GM18867 (cell line): ENCODE measurements around the gene TRAM2.

ENCODE experiments used
- ATAC-seq: cut with Tn5 transposase; IDR thresholded peaks from one replicate; pipeline ENCODE4 v1.9.1; 2021; ENCODE audit warnings: mild to moderate bottlenecking, moderate library complexity; ENCODE audit not compliant: unreplicated experiment

TRAM2 gene, protein sequence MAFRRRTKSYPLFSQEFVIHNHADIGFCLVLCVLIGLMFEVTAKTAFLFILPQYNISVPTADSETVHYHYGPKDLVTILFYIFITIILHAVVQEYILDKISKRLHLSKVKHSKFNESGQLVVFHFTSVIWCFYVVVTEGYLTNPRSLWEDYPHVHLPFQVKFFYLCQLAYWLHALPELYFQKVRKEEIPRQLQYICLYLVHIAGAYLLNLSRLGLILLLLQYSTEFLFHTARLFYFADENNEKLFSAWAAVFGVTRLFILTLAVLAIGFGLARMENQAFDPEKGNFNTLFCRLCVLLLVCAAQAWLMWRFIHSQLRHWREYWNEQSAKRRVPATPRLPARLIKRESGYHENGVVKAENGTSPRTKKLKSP

DNA sequence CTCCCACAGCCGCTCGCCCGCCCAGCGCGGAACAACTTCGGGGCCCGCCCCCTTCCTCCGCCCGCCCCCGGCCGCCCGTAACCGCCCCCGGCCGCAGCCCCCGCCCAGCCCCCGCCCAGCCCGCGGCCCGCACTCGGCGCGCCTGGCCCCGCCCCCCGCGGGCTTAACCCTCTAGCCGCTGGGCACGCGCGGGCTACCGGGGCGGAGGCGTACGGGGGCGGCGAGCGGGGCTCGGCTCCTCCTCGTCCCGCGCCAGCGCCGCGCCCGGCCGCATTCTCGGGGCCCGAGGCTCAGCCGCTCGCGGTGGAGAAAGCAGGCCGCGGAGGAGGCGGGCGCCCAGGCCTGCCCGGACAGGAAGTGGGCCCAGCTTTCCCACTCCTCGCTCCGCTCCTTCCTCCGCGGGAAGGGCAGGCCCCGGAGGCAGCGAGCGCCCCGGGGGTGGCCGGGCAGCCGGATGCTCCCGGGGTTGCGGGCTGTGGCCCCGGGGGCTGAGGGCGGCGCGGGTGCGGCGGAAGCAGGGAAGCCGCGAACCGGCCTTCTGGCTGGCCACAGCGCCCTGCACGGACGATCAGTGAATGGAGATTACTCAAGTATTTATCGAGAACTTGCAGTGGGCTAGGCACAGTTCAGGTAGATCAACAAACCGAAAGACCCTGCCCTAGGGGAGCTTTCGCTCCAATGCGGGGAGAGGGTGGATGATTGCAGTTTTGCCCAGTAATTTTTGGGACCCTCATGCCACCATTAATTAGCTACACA is at the start of gene TRAM2:
TSS of gene TRAM2 (minus strand) at position 39 of the 756 bp plus-strand sequence. CDS start 145 bp downstream, outside the sequence.
- peak; percentile 51 for ATAC-seq

DNA sequence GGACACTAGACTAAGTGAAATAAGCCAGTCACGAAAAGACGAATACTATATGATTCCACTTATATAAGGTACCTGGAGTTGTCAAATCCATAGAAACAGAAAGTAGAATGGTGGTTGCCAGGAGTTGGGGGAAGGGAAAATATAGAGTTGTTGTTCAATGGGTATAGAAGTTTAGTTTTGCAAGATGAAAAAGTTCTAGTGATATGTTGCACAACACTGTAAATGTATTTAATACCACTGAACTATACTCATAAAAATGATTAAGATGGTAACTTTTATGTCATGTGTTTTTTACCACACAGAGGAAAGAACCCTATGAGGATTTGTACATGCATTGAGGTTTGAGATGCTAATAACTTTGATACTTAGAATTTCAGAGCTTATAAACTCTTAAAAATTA is 46.0 kb upstream of the TRAM2 start:
- ATAC-seq: no peak

DNA sequence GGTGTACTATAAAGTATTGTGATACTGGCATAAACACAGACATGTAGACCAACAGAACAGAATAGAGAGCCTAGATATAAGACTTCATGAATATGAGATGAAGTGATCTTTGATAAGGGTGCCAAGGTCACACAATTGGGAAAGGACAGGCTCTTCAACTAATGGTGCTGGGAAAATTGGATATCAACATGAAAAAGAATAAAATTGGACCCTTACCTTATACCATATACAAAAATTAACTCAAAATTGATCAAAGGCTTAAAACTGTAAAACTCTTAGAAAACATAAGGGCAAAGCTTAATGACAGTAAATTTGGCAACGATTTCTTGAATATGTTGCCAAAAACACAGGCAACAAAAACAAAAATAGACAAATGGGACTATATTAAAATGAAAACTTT is 44.8 kb upstream of the TRAM2 start:
- ATAC-seq: no peak

DNA sequence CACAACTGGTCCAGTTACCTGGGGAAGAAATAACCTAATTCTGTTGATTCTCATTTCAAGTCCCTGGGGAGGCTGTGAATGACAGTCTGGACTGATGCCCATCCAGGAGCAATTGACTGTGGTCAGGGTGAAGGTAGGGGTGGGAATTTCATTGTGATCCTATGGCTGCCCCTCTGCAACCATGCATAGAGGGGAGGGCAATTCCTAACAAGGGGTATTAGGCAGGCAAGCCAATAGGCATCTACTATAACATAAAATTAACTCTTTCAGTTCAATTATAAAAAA is 44.0 kb upstream of the TRAM2 start:
- ATAC-seq: no peak

DNA sequence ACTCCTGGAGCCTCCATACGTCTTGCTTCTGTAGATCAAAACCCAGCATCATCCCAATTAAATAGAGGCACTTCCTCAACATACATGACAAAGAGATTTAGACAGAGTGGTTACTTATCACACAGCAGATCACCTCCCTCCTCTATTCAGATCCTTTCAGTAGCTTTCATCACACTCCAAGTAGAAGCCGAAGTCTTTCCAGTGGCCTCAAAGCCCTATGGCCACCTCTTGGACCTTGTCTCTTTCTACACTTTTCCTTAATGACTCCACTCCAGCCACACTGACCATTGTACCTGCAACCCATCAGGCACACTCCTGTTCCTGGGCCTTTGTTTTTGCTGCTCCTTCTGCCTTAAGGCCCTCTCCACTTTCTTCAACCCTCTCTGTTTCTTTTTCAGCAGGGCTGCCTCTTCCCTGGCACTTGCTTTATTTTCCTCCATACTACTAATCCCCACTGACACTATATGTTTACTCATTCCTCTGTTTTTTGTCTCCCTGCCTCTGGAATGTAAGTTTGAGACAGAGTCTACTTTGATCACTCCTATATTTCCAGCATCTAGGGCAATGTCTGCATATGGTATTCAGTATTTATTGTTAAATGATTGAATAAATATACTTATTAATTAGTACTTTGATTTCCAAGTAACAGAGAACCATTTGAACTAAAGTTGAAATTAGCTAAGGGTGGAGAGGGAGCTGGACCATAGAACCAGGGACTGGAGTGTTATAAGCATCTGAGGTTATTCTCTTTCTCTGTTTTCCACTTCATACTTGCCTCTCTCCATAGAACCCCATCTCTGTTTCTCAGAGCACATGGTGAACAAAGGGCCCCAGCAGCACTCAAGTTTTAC is 43.4 kb upstream of the TRAM2 start:
- ATAC-seq: no peak

DNA sequence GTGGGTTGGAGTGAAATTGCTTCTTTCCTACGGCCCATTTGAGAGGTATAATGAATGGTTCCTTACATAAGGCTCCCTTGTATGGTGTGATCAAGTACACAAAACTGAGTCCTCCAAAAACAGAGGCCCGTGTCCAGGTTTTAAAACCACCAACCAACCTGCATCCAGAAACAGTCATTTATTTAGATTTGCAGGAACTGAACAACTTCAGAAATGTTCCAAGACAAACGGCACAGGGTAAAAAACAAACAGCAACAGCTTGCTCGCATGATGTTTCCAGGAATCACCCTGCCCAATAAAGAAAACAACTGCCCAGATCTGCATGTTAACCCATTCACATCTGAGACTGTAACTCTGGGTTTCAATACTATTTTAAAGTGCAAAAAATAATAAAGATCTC is 40.2 kb upstream of the TRAM2 start:
- no peak for ATAC-seq

DNA sequence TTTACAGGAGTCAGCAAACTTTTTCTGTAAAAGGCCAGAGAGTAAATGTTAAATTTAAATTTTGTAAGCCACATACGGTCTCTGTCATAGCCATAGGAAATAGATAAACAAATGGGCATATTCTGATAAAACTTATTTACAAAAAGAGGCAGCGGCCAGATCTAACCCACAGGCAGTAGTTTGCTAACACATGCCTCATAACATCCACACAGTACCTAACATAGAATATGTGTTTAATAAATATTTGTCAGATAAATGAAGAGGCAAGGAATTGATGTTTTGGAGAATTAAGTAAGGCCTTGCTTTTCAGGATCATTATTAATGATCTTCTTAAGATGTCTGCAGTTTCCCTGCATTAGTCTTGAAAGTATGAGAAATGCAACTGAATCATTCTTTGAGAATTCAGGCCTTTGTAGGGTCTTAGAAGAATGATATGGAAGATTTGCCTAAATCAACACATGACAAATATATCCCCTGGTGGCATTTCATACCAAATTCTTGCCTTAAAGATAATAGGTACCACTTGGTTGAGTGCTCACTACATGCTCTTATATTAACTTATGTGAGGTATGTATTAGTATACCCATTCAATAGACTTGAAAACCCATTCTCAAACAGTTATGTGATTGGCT is 39.3 kb upstream of the TRAM2 start:
- ATAC-seq: no peak

DNA sequence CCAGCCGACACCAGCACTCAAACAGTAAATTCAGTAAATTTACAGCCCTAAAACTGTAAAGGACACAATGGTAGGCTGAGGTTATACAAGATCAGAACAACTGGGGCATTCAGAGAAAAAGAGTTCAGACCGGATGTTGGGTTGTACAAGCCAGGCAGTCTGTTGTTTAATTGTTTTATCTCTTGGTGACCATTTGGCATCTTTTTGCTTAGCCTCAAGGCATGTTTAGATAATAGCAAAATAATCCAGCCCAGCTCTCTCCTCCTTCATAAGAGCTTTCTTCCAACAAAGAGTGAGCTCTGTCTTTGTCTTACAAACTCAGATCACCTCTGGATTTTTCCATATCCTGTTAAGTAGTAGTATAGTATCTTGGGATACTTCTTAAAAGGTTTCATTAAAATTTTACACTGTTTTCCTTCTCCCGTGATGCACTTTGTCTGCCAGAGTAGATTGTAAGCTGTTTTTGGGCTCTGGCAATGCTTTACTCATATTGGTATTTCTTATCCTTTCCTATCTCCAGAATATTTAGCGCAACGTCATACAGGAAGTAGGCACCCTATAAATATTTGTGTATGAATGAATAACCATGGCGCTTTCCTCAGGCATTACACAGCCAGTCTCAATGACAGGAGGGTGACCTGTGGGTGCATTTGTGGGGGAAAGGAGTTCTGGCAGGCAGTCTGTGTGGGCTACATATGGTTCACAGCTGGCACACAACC is 35.6 kb upstream of the TRAM2 start:
- ATAC-seq: no peak

DNA sequence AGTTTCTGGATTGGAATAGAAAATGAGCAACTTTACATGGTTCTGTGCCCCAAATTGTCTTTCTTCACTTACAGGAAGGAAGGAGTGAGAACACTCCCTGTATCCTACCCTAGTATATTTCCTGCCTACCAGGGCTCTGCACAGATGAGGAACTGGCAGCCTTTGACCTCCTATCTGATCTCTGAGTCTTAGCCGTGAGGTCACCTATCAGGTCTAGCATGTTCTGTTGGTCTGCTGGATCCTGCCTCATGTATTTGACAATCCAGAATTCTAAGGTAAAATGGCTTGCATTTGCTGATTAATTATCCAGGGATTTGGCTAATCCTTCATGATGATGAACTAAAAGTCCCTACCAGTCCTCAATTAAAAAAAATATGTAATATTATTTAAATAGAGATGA is 35.0 kb upstream of the TRAM2 start:
- no peak for ATAC-seq

DNA sequence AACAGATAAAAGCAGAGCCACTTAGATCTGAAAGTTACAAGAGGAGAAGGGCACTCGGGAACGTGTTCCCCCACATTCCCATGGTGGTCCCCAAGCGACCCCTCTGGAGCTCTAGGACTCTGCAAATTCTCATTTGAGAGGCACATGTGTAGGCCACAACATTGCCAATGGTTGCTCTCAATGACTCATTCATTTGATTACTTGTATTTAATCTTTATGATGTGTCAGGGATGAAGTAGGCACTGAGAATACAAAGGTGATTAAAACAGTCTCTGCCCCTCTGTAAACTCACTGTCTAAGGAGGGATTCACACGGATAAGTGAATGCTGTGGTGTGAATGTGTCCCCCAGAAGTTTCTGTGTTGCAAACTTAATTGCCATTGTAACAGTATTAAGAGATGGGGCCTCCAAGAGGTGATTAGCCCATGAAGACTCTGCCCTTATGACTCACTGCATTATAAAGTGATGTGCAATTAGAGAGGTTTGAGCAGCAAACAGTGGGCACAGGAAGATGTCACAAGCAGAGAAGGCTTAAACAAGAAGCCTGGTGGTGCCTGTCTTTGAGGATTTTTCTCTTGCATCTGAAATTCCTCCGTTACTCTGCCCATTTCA is 34.0 kb upstream of the TRAM2 start:
- no peak for ATAC-seq

DNA sequence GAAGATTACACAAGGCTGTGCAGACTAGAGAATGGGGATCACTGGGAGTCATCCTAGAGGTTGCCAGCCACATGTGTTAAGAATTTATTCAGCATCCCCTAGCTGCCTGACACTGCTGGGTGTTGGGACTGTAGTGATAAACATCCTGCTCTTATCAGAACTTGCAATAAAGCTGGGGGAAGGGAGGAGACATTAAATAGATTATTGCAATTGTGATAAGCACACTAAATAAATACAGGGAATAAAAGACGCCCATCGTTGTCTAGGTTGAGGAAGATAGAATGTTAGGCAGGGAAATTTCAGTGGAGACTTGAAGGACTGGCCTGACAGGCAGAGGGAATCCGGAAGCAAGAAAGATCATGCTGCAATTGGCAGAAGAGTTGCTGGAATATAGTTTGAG is 33.2 kb upstream of the TRAM2 start:
- no peak for ATAC-seq

DNA sequence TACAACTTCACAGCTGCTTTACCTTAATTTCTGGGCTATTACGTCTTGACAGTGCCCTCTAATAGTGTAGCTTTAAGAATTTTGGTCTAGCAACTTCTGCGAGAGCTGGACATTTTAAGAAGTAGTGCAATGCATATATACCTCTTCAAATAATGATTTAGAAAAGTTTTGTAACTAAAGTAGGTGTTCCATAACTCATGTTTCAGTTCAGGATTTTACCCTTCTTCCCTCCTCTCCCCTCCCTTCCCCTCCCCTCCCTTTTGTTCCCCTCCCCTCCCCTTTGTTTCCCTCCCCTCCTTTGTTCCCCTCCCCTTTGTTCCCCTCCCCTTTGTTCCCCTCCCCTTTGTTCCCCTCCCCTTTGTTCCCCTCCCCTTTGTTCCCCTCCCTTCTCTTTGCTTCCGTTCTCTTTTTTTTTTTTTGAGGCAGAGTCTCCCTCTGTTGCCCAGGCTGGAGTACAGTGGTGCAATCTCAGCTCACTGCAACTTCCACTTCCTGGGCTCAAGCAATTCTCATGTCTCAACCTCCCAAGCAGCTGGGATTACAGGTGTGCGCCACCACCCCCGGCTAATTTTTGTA is 28.8 kb upstream of the TRAM2 start:
- ATAC-seq: no peak

DNA sequence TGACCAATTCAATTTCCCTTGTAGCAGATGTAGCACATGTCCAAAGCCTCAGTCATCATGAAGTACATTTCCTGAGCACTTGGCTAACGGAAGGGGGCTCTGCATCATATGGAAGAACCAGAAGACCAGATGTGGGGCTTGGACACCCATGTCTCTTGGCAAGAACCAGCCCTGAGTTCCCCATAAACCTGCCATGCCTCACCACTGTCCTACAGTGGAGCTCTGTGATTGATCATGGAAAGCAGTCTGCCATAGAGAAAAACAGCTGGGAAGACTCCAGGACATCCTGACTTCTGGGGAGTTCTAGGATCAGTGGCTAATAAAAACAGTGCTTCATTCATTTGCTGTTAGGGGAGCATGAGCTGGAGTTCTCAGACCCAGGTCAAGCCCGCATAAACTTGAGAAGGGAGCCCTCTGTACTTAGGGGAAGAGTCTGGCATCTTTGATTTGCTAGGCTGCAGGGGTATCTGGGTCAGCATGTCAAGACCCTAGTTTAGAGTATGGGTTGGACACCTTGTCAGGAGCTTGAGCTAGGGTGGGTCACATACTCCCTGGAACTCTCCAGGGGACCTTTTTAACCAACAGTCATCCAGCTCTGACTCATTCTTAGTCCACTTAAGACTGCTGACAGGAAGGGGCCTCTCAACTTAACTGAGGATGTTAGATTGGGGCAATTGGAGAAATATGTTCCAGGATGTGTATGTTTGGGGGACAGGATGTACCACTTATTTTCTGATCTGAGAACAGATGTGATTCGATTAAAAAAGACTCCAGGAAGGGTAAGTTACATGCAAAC is 26.3 kb upstream of the TRAM2 start:
- ATAC-seq: no peak

DNA sequence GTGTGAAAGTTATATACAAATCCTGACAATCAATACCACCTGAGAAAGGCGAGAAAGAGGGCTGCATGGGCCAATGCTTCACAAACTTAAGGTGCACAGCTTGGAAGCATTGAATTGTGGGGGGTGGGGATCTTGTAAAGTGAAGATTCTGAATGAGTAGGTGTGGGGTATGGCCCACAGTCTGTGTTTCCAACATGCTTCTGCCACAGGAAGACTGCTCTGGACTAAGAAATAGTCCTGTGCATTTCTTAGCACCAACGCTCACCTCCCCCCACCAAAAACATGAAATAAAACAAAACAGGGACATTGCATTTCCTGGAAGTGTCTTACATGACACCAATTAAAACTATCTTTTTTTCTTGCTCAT is 21.9 kb upstream of the TRAM2 start:
- no peak for ATAC-seq

DNA sequence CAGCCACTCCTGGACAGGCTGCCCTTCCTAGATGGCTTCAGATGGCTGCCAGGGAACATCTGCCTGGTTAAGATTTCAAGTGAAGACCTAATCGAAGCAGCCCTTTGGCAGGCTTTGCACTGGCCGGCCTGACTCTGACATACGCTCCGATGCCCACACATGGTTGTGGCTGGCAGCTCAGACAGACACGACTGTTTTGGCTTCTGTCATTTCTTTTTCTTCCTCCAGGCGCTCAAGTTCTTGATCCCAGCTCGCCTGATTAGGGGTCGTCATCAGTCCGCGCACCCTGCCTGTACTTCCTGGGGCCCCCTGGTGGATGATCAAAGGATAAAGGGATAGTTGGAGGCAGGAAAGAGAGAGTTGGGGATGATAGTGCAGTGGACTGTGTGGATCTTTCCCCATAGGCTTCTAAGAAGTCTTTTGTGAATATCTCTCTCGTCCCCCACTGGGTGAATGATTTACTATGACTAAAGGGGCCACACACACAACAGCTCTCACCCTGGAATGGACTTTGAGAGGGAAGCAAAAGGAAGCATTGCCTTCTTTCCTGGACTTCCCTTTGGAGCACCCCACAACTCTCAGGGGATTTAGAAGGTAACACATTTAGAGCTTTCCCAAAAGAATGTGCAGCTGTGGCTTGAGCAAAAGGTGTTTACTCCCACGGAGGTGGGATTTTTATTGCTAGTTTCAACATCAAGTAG is 21.4 kb upstream of the TRAM2 start:
- ATAC-seq: no peak

DNA sequence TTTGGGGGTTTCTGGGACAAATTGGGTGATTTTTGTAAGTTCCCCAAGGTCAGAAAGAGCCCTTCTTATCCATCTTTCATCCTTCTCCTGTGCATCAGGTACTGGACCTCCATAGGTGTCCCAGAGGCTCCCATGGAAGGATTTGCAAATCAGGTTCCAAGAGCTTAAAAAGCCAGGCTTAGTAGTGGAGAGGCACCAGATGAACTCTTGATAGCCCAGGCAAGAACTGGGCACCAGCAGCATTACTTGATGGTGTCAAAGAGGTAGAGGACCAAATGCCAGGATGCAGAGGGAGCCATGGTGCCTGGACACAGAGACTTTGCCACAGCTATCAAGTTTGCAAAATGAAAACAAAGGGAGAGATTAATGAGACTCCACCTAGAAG is 20.9 kb upstream of the TRAM2 start:
- no peak for ATAC-seq

DNA sequence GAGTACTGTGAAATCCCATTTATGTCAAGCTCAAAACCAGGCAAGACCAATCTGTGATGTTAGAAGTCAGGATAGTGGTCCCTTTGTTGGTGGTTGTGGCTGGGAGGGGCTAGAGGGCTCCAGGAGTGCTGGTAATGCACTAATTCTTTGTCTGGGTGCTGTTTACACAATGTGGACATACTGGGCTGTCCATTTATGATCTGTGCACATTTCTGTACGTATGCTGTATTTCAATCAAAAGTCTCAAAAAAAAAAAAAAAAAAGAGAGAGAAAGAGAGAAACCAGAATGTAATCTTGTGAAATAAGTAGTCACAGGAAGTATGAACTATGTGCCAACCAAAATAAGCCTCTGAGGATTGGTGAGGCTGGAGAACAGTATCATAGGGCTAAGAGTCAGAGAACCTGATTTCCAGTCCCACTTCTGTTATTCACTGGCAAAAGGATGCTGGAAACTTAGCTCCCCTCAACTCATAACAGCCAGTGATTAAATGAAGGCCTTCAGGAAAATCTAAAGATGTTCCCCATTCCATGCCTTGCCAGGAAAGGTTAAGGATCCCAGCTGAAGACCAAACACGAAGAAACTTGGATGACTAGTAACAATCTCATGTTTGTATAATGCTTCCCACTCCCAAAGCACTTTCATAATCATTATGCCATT is 19.6 kb upstream of the TRAM2 start:
- ATAC-seq: no peak

DNA sequence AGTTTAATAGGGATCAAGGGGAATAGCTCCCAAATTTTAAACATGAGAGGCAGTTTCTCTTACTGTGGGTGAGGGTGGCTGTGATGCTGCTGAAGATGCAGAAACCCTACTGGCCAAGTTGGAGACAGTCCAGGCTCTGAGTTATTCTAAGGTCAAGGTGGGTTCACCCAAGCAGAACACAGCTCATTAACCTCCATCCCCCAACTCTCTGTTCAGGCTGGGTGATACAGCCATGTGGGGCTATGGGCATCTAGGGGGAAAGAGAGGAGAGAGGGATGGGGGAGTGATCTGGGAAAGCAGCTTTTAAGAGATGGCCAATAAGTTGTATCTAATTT is 18.9 kb upstream of the TRAM2 start:
- peak; percentile 70 for ATAC-seq
